MM.1S (cell line): ENCODE data around the gene RNF115.

Experiments used
- EZH2 ChIP-seq: fragments of 300-600 bp; sonication (generic); optimal IDR thresholded peaks from 2 replicates; pipeline ENCODE3; 2017; ENCODE audit warnings: low read depth, mild to moderate bottlenecking, antibody characterized with exemption, low read length, mixed read lengths
- TF ChIP-seq, protein P1 (sequence below): fragments of 300-600 bp; sonication (generic); IDR thresholded peaks from 2 replicates; pipeline ENCODE4 v1.5.1; 2016; ENCODE audit warnings: antibody characterized with exemption, low read length, mixed read lengths

DNA sequence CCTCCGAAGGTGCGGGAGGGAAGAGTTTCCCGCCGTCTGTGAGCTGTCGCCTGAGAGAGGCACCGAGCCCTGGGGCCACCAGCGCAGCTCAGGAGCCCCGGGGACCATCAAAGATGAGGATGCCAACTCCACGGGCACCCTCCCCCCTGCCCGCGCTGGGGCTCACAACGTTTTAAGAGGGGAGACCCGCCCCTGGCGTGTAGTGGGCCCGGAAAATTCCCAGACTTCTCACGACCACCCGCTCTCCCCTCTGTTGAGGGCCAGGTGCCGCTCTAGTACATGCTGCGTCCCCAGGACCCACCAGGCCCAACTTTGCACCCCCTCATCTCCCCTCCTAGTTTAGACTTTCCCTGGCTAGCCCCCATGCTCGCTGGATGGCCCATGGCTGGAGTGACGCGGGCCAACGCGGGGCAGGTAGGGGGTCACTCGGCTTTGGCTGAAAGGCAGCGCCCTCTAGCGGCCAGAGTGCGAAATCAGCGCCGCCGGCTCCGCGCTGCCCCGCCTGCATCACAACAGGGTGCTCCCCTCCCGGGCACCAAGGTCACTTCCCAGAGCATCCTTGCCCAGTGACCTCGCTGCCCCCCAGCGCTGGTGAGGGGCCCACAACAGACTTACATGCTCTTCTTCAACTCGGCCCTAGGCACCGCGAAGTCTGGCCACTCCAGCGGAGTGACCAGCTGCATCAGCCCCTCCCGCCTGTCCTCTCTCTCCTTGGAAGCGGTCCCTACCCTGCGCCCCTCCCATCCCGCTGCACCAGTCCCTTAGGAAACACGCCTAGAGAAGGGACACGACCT is 102.8 kb downstream of the RNF115 start:
- no peak for TF ChIP-seq EZH2
- TF ChIP-seq, protein P1, sequence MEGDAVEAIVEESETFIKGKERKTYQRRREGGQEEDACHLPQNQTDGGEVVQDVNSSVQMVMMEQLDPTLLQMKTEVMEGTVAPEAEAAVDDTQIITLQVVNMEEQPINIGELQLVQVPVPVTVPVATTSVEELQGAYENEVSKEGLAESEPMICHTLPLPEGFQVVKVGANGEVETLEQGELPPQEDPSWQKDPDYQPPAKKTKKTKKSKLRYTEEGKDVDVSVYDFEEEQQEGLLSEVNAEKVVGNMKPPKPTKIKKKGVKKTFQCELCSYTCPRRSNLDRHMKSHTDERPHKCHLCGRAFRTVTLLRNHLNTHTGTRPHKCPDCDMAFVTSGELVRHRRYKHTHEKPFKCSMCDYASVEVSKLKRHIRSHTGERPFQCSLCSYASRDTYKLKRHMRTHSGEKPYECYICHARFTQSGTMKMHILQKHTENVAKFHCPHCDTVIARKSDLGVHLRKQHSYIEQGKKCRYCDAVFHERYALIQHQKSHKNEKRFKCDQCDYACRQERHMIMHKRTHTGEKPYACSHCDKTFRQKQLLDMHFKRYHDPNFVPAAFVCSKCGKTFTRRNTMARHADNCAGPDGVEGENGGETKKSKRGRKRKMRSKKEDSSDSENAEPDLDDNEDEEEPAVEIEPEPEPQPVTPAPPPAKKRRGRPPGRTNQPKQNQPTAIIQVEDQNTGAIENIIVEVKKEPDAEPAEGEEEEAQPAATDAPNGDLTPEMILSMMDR: peak; percentile 98
